Lower lobe of right lung (tissue), 2 donors: ENCODE data around the gene TATDN3. TPM values are rescaled to one million over a fixed set of nuclear protein-coding genes. Genes with fewer than 3 reads are reported as not detected.
"Not testable (repeated sequence)": the region's sequence is repeated elsewhere in the genome, so short reads cannot be mapped to it uniquely, and the experiment has no call there.

Source experiments
- ATAC-seq, 2 donors: fragments of 200-7000 bp; cut with Tn5 transposase; one replicate each; pipeline ENCODE4 v1.9.1; 2020 to 2022; ENCODE audit warnings: mild to moderate bottlenecking in 2 of 2, moderate library complexity in 2 of 2
- DNase-seq: peaks from one replicate; pipeline ENCODE4 v3.0.0-alpha.2; 2020
- H3K27ac ChIP-seq: fragments of 200-600 bp; one replicate; pipeline ENCODE4 v1.8.0; 2022
- H3K27me3 ChIP-seq: fragments of 200-600 bp; one replicate; pipeline ENCODE4 v1.8.0; 2022; ENCODE audit warnings: low read depth
- H3K36me3 ChIP-seq: fragments of 200-600 bp; one replicate; pipeline ENCODE4 v1.8.0; 2022; ENCODE audit warnings: mild to moderate bottlenecking
- H3K4me1 ChIP-seq: fragments of 200-600 bp; one replicate; pipeline ENCODE4 v1.8.0; 2022
- H3K4me3 ChIP-seq: fragments of 200-600 bp; one replicate; pipeline ENCODE4 v1.8.0; 2022; ENCODE audit warnings: mild to moderate bottlenecking
- H3K9me3 ChIP-seq: fragments of 200-600 bp; one replicate; pipeline ENCODE4 v1.8.0; 2022
- CTCF ChIP-seq: fragments of 200-600 bp; IDR thresholded peaks from one replicate; pipeline ENCODE4 v1.8.0; 2022; ENCODE audit warnings: antibody characterized with exemption, mild to moderate bottlenecking
- intact Hi-C: fragments of 100-400 bp; cut with DNase I; formaldehyde crosslinking; loops from one replicate; pipeline ENCODE4 v1.11.0; 2022
- total RNA-seq: library from RNA; stranded (reverse); fragmentation: NEBNext Ultra II Directional; extraction: Animal tissue kit (Norgen Biotek cat#: 25700); gene quantifications from one replicate; pipeline ENCODE4 v1.2.1, GENCODE V29; 2021
- donor health status: DM: no; HTN: yes; CAD: no; lungs with severe emphysema.

TATDN3 gene
- total RNA-seq, 1 donor from 2014 or later: 12.3 TPM

- H3K27ac ChIP-seq: no peak overlapping the region
- H3K9me3 ChIP-seq: no peaks in the 10 kb centered on the region
- H3K4me1 ChIP-seq: peaks cover 29% of the 10 kb centered on the region
- ATAC-seq (no peak), DNase-seq (no peak)
- no peaks in the 10 kb centered on the region for H3K27me3 ChIP-seq
- peaks cover 14% of the 10 kb centered on the region for H3K36me3 ChIP-seq
- TF ChIP-seq CTCF: no peak
- intact Hi-C loops: no loop called here
- no peak overlapping the region for H3K4me3 ChIP-seq
Observed at GRCh38 chr1:212862111-212862690, 70.5 kb downstream of the TATDN3 start.

- H3K4me3 ChIP-seq, H3K9me3 ChIP-seq, intact Hi-C loops, H3K27ac ChIP-seq, DNase-seq, ATAC-seq, H3K27me3 ChIP-seq: not testable (repeated sequence)
- Histone ChIP-seq H3K36me3 (peaks cover 25% of the 10 kb centered on the region), H3K4me1 (peaks cover 24% of the 10 kb centered on the region)
Observed at GRCh38 chr1:212863345-212863744, 71.7 kb downstream of the TATDN3 start.

DNA sequence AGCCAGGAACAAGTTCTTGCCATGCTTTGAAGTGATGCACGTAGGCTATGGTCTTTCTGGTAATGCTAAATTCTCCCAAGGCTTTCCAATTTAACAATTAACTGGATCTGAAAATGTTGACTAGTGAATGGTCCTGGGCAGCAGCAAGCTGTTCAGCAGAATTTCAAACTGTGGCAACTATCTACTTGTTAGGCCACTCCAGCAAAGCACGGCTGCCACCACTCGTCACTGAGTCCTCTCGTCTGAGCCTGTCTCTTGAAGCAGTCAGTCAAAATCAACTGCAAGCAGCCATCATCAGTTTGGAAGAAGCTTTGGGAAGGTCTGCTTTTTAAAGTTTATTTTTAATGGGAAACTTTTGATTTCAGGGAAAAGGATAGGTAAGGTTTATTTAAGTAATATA lies 72.5 kb downstream of the TATDN3 start:
- no peaks in the 10 kb centered on the region for H3K27me3 ChIP-seq
- no peak overlapping the region for H3K4me3 ChIP-seq
- intact Hi-C loops: no loop called here
- no peak for TF ChIP-seq CTCF
- H3K9me3 ChIP-seq: no peaks in the 10 kb centered on the region
- H3K36me3 ChIP-seq: peaks cover 28% of the 10 kb centered on the region
- ATAC-seq (no peak), DNase-seq (no peak)
- H3K4me1 ChIP-seq: peaks cover 18% of the 10 kb centered on the region
- H3K27ac ChIP-seq: no peak overlapping the region

Other genes starting within 250 kb of the TATDN3 start
- 25.8 TPM for gene ATF3, start 183.1 kb upstream of the TATDN3 start, total RNA-seq
- gene BATF3, start 92.1 kb upstream of the TATDN3 start, total RNA-seq: 12.8 TPM
- gene NSL1, start 117 bp upstream of the TATDN3 start, total RNA-seq: 30.8 TPM
- gene SPATA45, start 55.8 kb downstream of the TATDN3 start, total RNA-seq: not detected
- gene FLVCR1, start 66.4 kb downstream of the TATDN3 start, total RNA-seq: 6.3 TPM
- gene VASH2, start 158.6 kb downstream of the TATDN3 start, total RNA-seq: 1.6 TPM
- 36.6 TPM for gene ANGEL2, start 224.0 kb downstream of the TATDN3 start, total RNA-seq